ENCODE data around the gene ZDHHC3. TPM values are rescaled to one million over a fixed set of nuclear protein-coding genes. Genes with fewer than 3 reads are reported as not detected.

The ZDHHC3 gene
- total and polyA plus RNA-seq, 2 donors (not counting 1 experiment from before 2014, with no cell fraction given), result 37.2 to 52.6 TPM

GRCh38 chr3:44894485-44894884 lies 81.5 kb downstream of the ZDHHC3 start:
- DNase-seq (no peak), ATAC-seq (ENCODE audit: low read depth) (no peak)
- Histone ChIP-seq H3K4me1 (ENCODE audit: control insufficient read depth in 2 of 2, insufficient read depth in 2 of 2, low read length in 2 of 2) (no peaks in the 10 kb centered on the region), H3K27ac (ENCODE audit: low read length in 2 of 2) (no peak overlapping the region), H3K4me3 (ENCODE audit: control extremely low read depth in 1 of 5, extremely low read depth in 1 of 5, insufficient read depth in 1 of 5, low read depth in 2 of 5, low read length in 4 of 5) (no peak overlapping the region), H3K4me2 (replicated peaks; ENCODE audit: low read depth, low read length, poor library complexity, severe bottlenecking) (no peak overlapping the region), H4K20me1 (ENCODE audit: control insufficient read depth, insufficient read depth, low read length, poor library complexity, severe bottlenecking) (no peaks in the 10 kb centered on the region), H3K9ac (ENCODE audit: low read length) (no peak overlapping the region), H2AFZ (ENCODE audit: insufficient read depth, low read depth, low read length, poor library complexity, severe bottlenecking) (no peak overlapping the region), H3K79me2 (ENCODE audit: control insufficient read depth, insufficient read depth, low read length) (no peaks in the 10 kb centered on the region), H3K36me3 (replicated peaks in 1 of 2; ENCODE audit: control extremely low read depth in 1 of 2, control insufficient read depth in 1 of 2, extremely low read depth in 1 of 2, insufficient read depth in 2 of 2, low read length in 1 of 2) (no peaks in the 10 kb centered on the region), H3K9me3 (ENCODE audit: control extremely low read depth in 1 of 3, control insufficient read depth in 2 of 3, insufficient read depth in 1 of 3, low read length in 2 of 3) (no peaks in the 10 kb centered on the region), H3K27me3 (replicated peaks in 1 of 4; ENCODE audit: control extremely low read depth in 1 of 4, control insufficient read depth in 3 of 4, insufficient read depth in 4 of 4, low read length in 3 of 4) (peaks cover 0 to 8% (median 2%) of the 10 kb centered on the region in 4 experiments)
- ChIA-PET CTCF (no interaction called here), POLR2A (no interaction called here)
- WGBS (ENCODE audit: insufficient coverage), result no CpG with 5 or more reads among the region's 5 CpGs
- no peak overlapping the region for H3K4me3 Mint-ChIP-seq
- no peak for TF ChIP-seq CTCF (IDR thresholded peaks at IDR 0.05)
- TF ChIP-seq EZH2 (IDR thresholded peaks at IDR 0.05; ENCODE audit: borderline replicate concordance, insufficient read depth, low read depth, low read length, poor library complexity, severe bottlenecking), result no peak
- no peak overlapping the region for H3K27ac Mint-ChIP-seq
- peaks cover 5% of the 10 kb centered on the region for H3K4me1 Mint-ChIP-seq
- intact Hi-C loops (cut with micrococcal nuclease), result no loop called here
- H3K9me3 Mint-ChIP-seq (ENCODE audit: insufficient read depth), result no peaks in the 10 kb centered on the region
- peaks cover under 1% of the 10 kb centered on the region for H3K27me3 Mint-ChIP-seq

GRCh38 chr3:44893097-44893496 lies 82.9 kb downstream of the ZDHHC3 start:
- WGBS (ENCODE audit: insufficient coverage), result 92% methylated on average over 2 of the region's 2 CpGs
- H3K4me2 ChIP-seq (replicated peaks; ENCODE audit: low read depth, low read length, poor library complexity, severe bottlenecking), result no peak overlapping the region
- H3K79me2 ChIP-seq (ENCODE audit: control insufficient read depth, insufficient read depth, low read length), result no peaks in the 10 kb centered on the region
- Mint-ChIP-seq H3K27ac (no peak overlapping the region), H3K27me3 (peaks cover 2% of the 10 kb centered on the region), H3K4me3 (no peak overlapping the region), H3K4me1 (peaks cover 5% of the 10 kb centered on the region), H3K9me3 (ENCODE audit: insufficient read depth) (no peaks in the 10 kb centered on the region)
- intact Hi-C loops (cut with micrococcal nuclease), result no loop called here
- no peaks in the 10 kb centered on the region for H3K27me3 ChIP-seq (replicated peaks in 1 of 4; ENCODE audit: control extremely low read depth in 1 of 4, control insufficient read depth in 3 of 4, insufficient read depth in 4 of 4, low read length in 3 of 4)
- no peaks in the 10 kb centered on the region for H3K9me3 ChIP-seq (ENCODE audit: control extremely low read depth in 1 of 3, control insufficient read depth in 2 of 3, insufficient read depth in 1 of 3, low read length in 2 of 3)
- no peak overlapping the region for H2AFZ ChIP-seq (ENCODE audit: insufficient read depth, low read depth, low read length, poor library complexity, severe bottlenecking)
- DNase-seq (no peak), ATAC-seq (ENCODE audit: low read depth) (no peak)
- POLR2A ChIA-PET, result no interaction called here
- H3K4me3 ChIP-seq (ENCODE audit: control extremely low read depth in 1 of 5, extremely low read depth in 1 of 5, insufficient read depth in 1 of 5, low read depth in 2 of 5, low read length in 4 of 5), result no peak overlapping the region
- no peak overlapping the region for H3K27ac ChIP-seq (ENCODE audit: low read length in 2 of 2)
- CTCF ChIA-PET, result no interaction called here
- H3K4me1 ChIP-seq (ENCODE audit: control insufficient read depth in 2 of 2, insufficient read depth in 2 of 2, low read length in 2 of 2), result no peaks in the 10 kb centered on the region
- H3K36me3 ChIP-seq (replicated peaks in 1 of 2; ENCODE audit: control extremely low read depth in 1 of 2, control insufficient read depth in 1 of 2, extremely low read depth in 1 of 2, insufficient read depth in 2 of 2, low read length in 1 of 2), result no peaks in the 10 kb centered on the region
- no peaks in the 10 kb centered on the region for H4K20me1 ChIP-seq (ENCODE audit: control insufficient read depth, insufficient read depth, low read length, poor library complexity, severe bottlenecking)
- no peak for TF ChIP-seq CTCF (IDR thresholded peaks at IDR 0.05)
- TF ChIP-seq EZH2 (IDR thresholded peaks at IDR 0.05; ENCODE audit: borderline replicate concordance, insufficient read depth, low read depth, low read length, poor library complexity, severe bottlenecking), result no peak
- no peak overlapping the region for H3K9ac ChIP-seq (ENCODE audit: low read length)
